Liver (tissue), 9 donors: ENCODE measurements around the gene INPP5F. TPM values are rescaled to one million over a fixed set of nuclear protein-coding genes. Genes with fewer than 3 reads are reported as not detected.

Experiments
- DNase-seq: peaks from one replicate; pipeline ENCODE4 v3.0.0-alpha.2; 2017; ENCODE audit warnings: low spot score
- H3K27ac ChIP-seq, 2 donors: one replicate each; pipeline ENCODE4 v1.7.0; 2013; ENCODE audit warnings: inconsistent platforms in 2 of 2, low read length in 2 of 2, control low read depth in 1 of 2, low read depth in 1 of 2, mild to moderate bottlenecking in 1 of 2
- H3K27me3 ChIP-seq, 4 donors: one replicate each; pipeline versions ENCODE4 v1.6.1 to v1.7.0; 2013; ENCODE audit warnings: low read length in 3 of 4, inconsistent platforms in 1 of 4, mild to moderate bottlenecking in 1 of 4, moderate library complexity in 1 of 4; ENCODE audit not compliant: control insufficient read depth in 4 of 4, insufficient read depth in 4 of 4
- H3K36me3 ChIP-seq, 4 donors: one replicate each; pipeline versions ENCODE4 v1.6.1 to v1.7.0; 2013; ENCODE audit warnings: low read length in 3 of 4, mild to moderate bottlenecking in 3 of 4, low read depth in 1 of 4, moderate library complexity in 1 of 4; ENCODE audit not compliant: control insufficient read depth in 4 of 4, insufficient read depth in 3 of 4
- H3K4me1 ChIP-seq, 4 donors: one replicate each; pipeline versions ENCODE4 v1.6.1 to v1.7.0; 2013; ENCODE audit warnings: low read length in 3 of 4, mild to moderate bottlenecking in 3 of 4, moderate library complexity in 1 of 4; ENCODE audit not compliant: control insufficient read depth in 4 of 4, insufficient read depth in 4 of 4
- H3K4me3 ChIP-seq, 3 donors: one replicate each; pipeline versions ENCODE4 v1.6.1 to v1.7.0; 2013; ENCODE audit warnings: low read length in 3 of 3, control low read depth in 1 of 3, low read depth in 1 of 3, mild to moderate bottlenecking in 1 of 3
- H3K9ac ChIP-seq, 2 donors: one replicate each; pipeline ENCODE4 v1.7.0; 2013; ENCODE audit warnings: low read length in 2 of 2, mild to moderate bottlenecking in 2 of 2, moderate library complexity in 2 of 2, control low read depth in 1 of 2, low read depth in 1 of 2
- H3K9me3 ChIP-seq, 4 donors: one replicate each; pipeline versions ENCODE4 v1.6.1 to v1.7.0; 2013; ENCODE audit warnings: low read length in 3 of 4; ENCODE audit not compliant: control insufficient read depth in 4 of 4
- ATF3 ChIP-seq: IDR thresholded peaks from 2 replicates; pipeline ENCODE4 v1.6.1; 2016; ENCODE audit warnings: antibody characterized with exemption
- CTCF ChIP-seq: fragments of 150-350 bp; IDR thresholded peaks from 2 replicates; pipeline ENCODE4 v1.5.1; 2017; ENCODE audit warnings: improper control_type of control experiment, low read depth, low read length; ENCODE audit not compliant: missing input control
- EGR1 ChIP-seq, 2 donors: IDR thresholded peaks; 2 replicates each; pipeline ENCODE4 v1.6.1; 2016 to 2018; ENCODE audit warnings: antibody characterized with exemption in 2 of 2, low read depth in 2 of 2
- FOXA1 ChIP-seq: IDR thresholded peaks from 2 replicates; pipeline ENCODE4 v1.6.1; 2016; ENCODE audit warnings: antibody characterized with exemption
- FOXA2 ChIP-seq: IDR thresholded peaks from 2 replicates; pipeline ENCODE4 v1.6.1; 2016; ENCODE audit warnings: antibody characterized with exemption
- GABPA ChIP-seq, 2 donors: IDR thresholded peaks in 1 of 2; conservative IDR thresholded peaks in 1 of 2; 2 replicates each; pipeline ENCODE4 v1.6.1; 2016; ENCODE audit warnings: antibody characterized with exemption in 2 of 2, mild to moderate bottlenecking in 1 of 2, moderate library complexity in 1 of 2
- HNF4A ChIP-seq, 2 donors: conservative IDR thresholded peaks; 2 replicates each; pipeline ENCODE4 v1.6.1; 2016; ENCODE audit warnings: antibody characterized with exemption in 2 of 2, mild to moderate bottlenecking in 2 of 2
- HNF4G ChIP-seq: IDR thresholded peaks from 2 replicates; pipeline ENCODE4 v1.6.1; 2016; ENCODE audit warnings: antibody characterized with exemption
- JUND ChIP-seq, 2 donors: IDR thresholded peaks; 2 replicates each; pipeline ENCODE4 v1.6.1; 2016; ENCODE audit warnings: antibody characterized with exemption in 2 of 2
- MAX ChIP-seq: IDR thresholded peaks from 2 replicates; pipeline ENCODE4 v1.6.1; 2016; ENCODE audit warnings: antibody characterized with exemption
- NR2F2 ChIP-seq: IDR thresholded peaks from 2 replicates; pipeline ENCODE4 v1.6.1; 2016; ENCODE audit warnings: antibody characterized with exemption
- RAD21 ChIP-seq, 2 donors: IDR thresholded peaks; 2 replicates each; pipeline ENCODE4 v1.6.1; 2016; ENCODE audit warnings: antibody characterized with exemption in 2 of 2, mild to moderate bottlenecking in 2 of 2
- REST ChIP-seq: IDR thresholded peaks from 2 replicates; pipeline ENCODE4 v1.6.1; 2016; ENCODE audit warnings: antibody characterized with exemption, mild to moderate bottlenecking
- RXRA ChIP-seq, 2 donors: IDR thresholded peaks; 2 replicates each; pipeline ENCODE4 v1.6.1; 2017 to 2018; ENCODE audit warnings: antibody characterized with exemption in 2 of 2, mild to moderate bottlenecking in 1 of 2
- YY1 ChIP-seq: IDR thresholded peaks from 2 replicates; pipeline ENCODE4 v1.6.1; 2016; ENCODE audit warnings: antibody characterized with exemption, mild to moderate bottlenecking
- WGBS: extraction: QIAGEN DNeasy Blood & Tissue Kit; methylation state at CpG from one replicate; pipeline ENCODE4 v1.1.7; 2013; 5-methylcytosine and 5-hydroxymethylcytosine counted together
- polyA plus RNA-seq, 2 donors: library from polyadenylated mRNA; stranded (reverse) in 1 of 2; unstranded in 1 of 2; fragments of 200-250 nt in 1 of 2; fragments of >200 nt in 1 of 2; fragmentation: Nextera tagmentation in 1 of 2; extraction: Ambion mirVana in 1 of 2; gene quantifications; one replicate each; pipeline versions ENCODE4 v1.2.1 to v1.2.3, GENCODE V29; 2013 to 2015
- total RNA-seq, 2 donors: library from RNA; depleted of rRNA; stranded (reverse); fragments of >200 nt; gene quantifications; one replicate each; pipeline ENCODE4 v1.2.3, GENCODE V29; 2014
- donor health status: healthy.
- donor health status: healthy.
- donor health status: healthy.
- donor health status: healthy.
- donor health status: healthy.

Gene INPP5F
- total and polyA plus RNA-seq, 4 donors = 1.1 to 8.1 (median 2.1) TPM

GRCh38 chr10:119852822-119853221 is 127.0 kb downstream of the INPP5F start:
- no peak for DNase-seq

More at GRCh38 chr10:119852822-119853221, 127.0 kb downstream of the INPP5F start:
- H3K4me1 ChIP-seq = peaks cover 0 to 5% (median 2%) of the 10 kb centered on the region in 4 donors
- no peaks in the 10 kb centered on the region for H3K27me3 ChIP-seq
- TF ChIP-seq HNF4G = no peak
- no peak for TF ChIP-seq YY1
- TF ChIP-seq FOXA2 = no peak
- TF ChIP-seq REST = no peak
- TF ChIP-seq MAX = no peak
- no peak for TF ChIP-seq EGR1 (IDR thresholded peaks at IDR 0.05; ENCODE audit: low read depth in 2 of 2)
- TF ChIP-seq NR2F2 = no peak
- no peak for TF ChIP-seq JUND (IDR thresholded peaks at IDR 0.05)
- no peak for TF ChIP-seq HNF4A (conservative IDR thresholded peaks at IDR 0.05)
- TF ChIP-seq GABPA (IDR thresholded peaks at IDR 0.05 in 1 of 2, conservative IDR thresholded peaks at IDR 0.05 in 1 of 2) = no peak
- TF ChIP-seq CTCF = no peak
- TF ChIP-seq FOXA1 = no peak
- TF ChIP-seq RXRA (IDR thresholded peaks at IDR 0.05) = no peak
- no peak for TF ChIP-seq RAD21 (IDR thresholded peaks at IDR 0.05)
- no peak for TF ChIP-seq ATF3
- no peaks in the 10 kb centered on the region for H3K9me3 ChIP-seq
- 85% methylated on average over 6 of the region's 6 CpGs for WGBS
- peaks cover 10 to 38% (median 27%) of the 10 kb centered on the region in 4 donors for H3K36me3 ChIP-seq
- no peak overlapping the region for H3K4me3 ChIP-seq
- H3K9ac ChIP-seq = no peak overlapping the region
- H3K27ac ChIP-seq = no peak overlapping the region
